Measurements from ENCODE around the gene ARHGEF40.

Gene ARHGEF40

GRCh38 chr14:21070083-21070609 lies at the start of gene ARHGEF40:
Gene ARHGEF40 (plus strand): TSS chr14:21070304. CDS start chr14:21070397, 93 bp downstream.
- DNase-seq (ENCODE audit: low read depth in 2 of 2): no peak

GRCh38 chr14:21020977-21021545 lies 49.0 kb upstream of the ARHGEF40 start:
- DNase-seq (ENCODE audit: low read depth in 2 of 2): no peak

- no peak for DNase-seq (ENCODE audit: low read depth in 2 of 2)
Measured at GRCh38 chr14:21022686-21023085, 47.4 kb upstream of the ARHGEF40 start.

- DNase-seq (ENCODE audit: low read depth in 2 of 2): no peak
Measured at GRCh38 chr14:21023174-21023573, 46.9 kb upstream of the ARHGEF40 start.

GRCh38 chr14:21023817-21024584 lies 46.1 kb upstream of the ARHGEF40 start:
- DNase-seq (ENCODE audit: low read depth in 2 of 2): no peak

- DNase-seq (ENCODE audit: low read depth in 2 of 2): peak; percentile 42 to 51
Measured at GRCh38 chr14:21024585-21025370, 45.3 kb upstream of the ARHGEF40 start, which contains the start of gene NDRG2. Gene NDRG2 (minus strand): TSS chr14:21025061. CDS start chr14:21023315, 1,746 bp downstream.

- no peak for DNase-seq (ENCODE audit: low read depth in 2 of 2)
Measured at GRCh38 chr14:21025371-21026273, 44.5 kb upstream of the ARHGEF40 start.

- DNase-seq (ENCODE audit: low read depth in 2 of 2): no peak
Measured at GRCh38 chr14:21026274-21026987, 43.7 kb upstream of the ARHGEF40 start.

- DNase-seq (ENCODE audit: low read depth in 2 of 2): no peak
Measured at GRCh38 chr14:21026988-21027315, 43.2 kb upstream of the ARHGEF40 start.

GRCh38 chr14:21029917-21030316 lies 40.2 kb upstream of the ARHGEF40 start, which contains the start of gene TPPP2:
Gene TPPP2 (plus strand): TSS chr14:21030217. CDS start chr14:21030582, 365 bp downstream.
- DNase-seq (ENCODE audit: low read depth in 2 of 2): no peak

- no peak for DNase-seq (ENCODE audit: low read depth in 2 of 2)
Measured at GRCh38 chr14:21030531-21030930, 39.6 kb upstream of the ARHGEF40 start.

GRCh38 chr14:21032326-21033132 lies 37.6 kb upstream of the ARHGEF40 start:
- DNase-seq (ENCODE audit: low read depth in 2 of 2): no peak

GRCh38 chr14:21033133-21033698 lies 36.9 kb upstream of the ARHGEF40 start:
- no peak for DNase-seq (ENCODE audit: low read depth in 2 of 2)

GRCh38 chr14:21034707-21035106 lies 35.4 kb upstream of the ARHGEF40 start, which contains the start of gene RNASE13:
Gene RNASE13 (minus strand): TSS chr14:21034807. CDS start chr14:21034288, 519 bp downstream.
- DNase-seq (ENCODE audit: low read depth in 2 of 2): no peak

- DNase-seq (ENCODE audit: low read depth in 2 of 2): no peak
Measured at GRCh38 chr14:21036751-21037150, 33.4 kb upstream of the ARHGEF40 start.

- DNase-seq (ENCODE audit: low read depth in 2 of 2): no peak
Measured at GRCh38 chr14:21037156-21037555, 32.9 kb upstream of the ARHGEF40 start.

- DNase-seq (ENCODE audit: low read depth in 2 of 2): no peak
Measured at GRCh38 chr14:21038441-21039422, 31.4 kb upstream of the ARHGEF40 start.
